ENCODE data around the gene ITPKC. TPM values are rescaled to one million over a fixed set of nuclear protein-coding genes. Genes with fewer than 3 reads are reported as not detected.
A peak's percentile ranks its signal among the peaks of the same experiment; 100 is the strongest.

The ITPKC gene
- total RNA-seq, 1 donor from 2014 or later: 7.0 TPM

DNA sequence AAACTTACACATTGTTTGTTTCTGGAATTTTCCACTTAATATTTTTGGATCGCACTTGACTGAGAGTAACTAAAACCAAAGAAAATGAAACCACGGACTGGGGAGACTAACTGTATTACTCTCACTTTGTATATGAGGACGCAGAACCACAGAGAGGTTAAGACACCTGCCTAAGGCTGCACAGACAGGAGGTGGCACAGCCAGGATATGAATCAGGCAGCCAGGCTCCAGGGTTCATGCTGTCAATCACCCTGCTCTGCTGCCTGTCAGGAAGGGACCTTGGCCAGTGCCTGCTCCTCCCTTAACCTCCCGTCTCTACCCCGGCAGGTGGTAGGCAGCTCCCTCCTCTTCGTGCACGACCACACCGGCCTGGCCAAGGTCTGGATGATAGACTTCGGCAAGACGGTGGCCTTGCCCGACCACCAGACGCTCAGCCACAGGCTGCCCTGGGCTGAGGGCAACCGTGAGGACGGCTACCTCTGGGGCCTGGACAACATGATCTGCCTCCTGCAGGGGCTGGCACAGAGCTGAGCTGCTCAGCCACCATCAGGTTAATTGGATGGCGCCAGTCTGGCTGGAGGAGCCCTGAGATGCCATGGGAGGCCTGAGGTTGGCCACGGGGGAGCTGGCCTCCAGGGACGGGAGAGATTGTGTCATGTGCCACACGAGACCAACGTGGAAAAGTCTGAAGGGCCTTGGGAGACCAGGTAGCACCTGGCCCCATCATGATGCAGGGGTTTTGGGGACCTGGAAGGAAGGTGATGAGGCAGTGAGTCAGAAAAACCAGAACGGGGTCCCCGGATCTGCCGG, 22.3 kb downstream of the ITPKC start:
- DNase-seq (ENCODE audit: low spot score) (no peak), ATAC-seq (no peak)

- no peak for ATAC-seq
- no peak for DNase-seq (ENCODE audit: low spot score)
Measured at GRCh38 chr19:40739871-40740703, 23.2 kb downstream of the ITPKC start.

DNA sequence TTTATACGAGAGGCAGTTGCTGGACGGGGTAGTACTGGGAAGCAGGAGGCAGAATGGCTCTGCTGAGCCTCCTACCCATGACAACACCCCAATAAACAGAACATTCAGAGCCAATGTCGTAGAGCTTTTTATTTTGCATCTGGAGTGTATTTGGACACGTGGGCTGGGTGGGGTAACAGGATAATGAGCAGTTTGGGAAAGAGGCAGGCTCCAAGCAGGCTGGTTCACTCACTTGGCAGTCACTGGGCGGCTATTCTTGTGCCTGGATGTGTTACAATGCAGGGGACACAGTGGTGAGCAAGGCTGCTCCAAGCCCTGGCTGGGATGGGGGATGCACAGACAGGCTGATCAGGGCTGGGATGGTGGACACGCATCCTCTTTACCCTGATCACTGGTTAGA, 23.8 kb downstream of the ITPKC start:
- ATAC-seq: no peak

DNA sequence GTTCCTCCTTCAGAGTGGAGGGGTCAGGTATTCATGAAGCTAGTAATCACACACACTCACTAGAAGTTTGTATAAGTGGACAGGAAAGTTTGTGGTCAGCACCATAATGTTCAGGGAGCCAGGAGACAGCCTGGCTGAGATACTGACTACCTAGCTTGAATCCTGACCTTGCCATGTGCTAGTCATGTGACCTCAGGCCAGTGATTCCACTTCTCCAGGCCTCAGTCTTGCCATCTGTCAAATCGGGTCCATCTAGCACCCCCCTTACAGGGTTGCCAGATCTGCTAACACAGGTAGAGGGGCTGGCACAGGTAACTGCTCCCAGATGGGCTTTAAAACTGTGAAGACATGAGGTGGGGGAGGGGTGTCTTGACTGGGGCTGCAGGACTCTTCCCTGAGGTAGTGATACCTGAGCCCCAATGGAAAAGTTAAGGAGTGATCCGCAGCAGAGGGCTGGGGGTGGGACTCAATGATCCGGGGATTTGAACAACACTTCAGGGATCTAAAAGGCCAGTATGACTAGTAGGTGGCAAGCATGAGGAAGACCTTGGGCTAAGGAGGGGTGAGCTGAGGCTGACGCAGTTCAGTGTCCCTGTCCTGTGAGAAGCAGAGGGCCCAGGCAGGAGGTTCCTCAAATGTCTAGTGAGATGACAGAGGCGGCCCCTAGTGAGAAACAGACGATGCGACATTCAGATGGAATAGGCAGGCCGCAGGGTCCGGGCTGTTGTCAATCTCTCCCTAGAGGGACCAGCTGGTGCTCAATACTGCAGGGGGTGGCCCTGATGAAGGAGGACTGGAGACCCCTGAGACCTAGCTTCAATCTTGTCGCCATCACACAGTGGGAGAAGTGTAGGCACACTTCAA, 24.8 kb downstream of the ITPKC start:
- DNase-seq (ENCODE audit: low spot score) (no peak), ATAC-seq (peak; percentile 7)

More for the DNA sequence above, 23.8 kb downstream of the ITPKC start:
- no peak for DNase-seq (ENCODE audit: low spot score)

DNA sequence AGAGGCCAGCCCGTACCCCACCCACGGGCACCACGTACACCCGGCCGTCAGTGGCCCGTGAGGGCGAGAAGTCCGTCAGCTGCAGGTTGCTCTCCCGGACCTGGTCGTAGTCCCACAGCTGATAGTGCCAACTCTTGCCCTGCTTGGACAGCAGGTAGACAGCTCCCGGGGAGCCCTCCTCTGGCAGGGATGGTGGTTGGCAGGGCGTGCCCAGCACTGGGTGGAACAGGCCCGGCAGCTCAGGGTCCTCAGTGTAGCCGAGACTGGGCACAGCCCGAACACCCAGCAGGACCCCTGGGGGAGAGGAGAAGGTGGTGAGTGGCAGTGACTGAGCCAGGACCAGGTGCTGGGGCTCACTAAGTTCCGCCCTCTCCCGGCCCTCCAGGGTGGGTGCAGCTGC, 25.6 kb downstream of the ITPKC start:
- DNase-seq (ENCODE audit: low spot score) (peak; percentile 78), ATAC-seq (peak; percentile 89)

DNA sequence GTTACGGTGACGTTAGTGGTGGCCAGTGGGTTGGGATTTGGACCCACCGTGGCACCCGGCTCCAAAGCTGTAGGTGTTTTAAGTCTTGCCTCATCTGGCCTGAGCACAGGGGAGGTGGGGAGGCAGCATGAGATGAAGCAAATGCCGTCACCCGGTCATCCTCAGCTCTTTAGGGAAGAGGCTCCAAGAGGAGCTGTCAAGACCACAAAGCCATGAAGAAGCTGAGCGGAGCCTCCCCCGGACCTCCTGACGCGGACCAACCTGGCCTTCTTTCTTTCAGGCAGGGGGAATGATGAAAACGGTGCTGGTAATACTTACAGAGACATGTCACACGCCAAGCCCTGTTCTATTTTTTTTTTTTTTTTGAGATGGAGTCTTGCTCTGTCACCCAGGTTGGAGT, 26.0 kb downstream of the ITPKC start:
- no peak for DNase-seq (ENCODE audit: low spot score)

GRCh38 chr19:40743926-40744325, 27.0 kb downstream of the ITPKC start:
- ATAC-seq: no peak
- DNase-seq (ENCODE audit: low spot score): no peak

More for the DNA sequence above, 26.0 kb downstream of the ITPKC start:
- no peak for ATAC-seq

DNA sequence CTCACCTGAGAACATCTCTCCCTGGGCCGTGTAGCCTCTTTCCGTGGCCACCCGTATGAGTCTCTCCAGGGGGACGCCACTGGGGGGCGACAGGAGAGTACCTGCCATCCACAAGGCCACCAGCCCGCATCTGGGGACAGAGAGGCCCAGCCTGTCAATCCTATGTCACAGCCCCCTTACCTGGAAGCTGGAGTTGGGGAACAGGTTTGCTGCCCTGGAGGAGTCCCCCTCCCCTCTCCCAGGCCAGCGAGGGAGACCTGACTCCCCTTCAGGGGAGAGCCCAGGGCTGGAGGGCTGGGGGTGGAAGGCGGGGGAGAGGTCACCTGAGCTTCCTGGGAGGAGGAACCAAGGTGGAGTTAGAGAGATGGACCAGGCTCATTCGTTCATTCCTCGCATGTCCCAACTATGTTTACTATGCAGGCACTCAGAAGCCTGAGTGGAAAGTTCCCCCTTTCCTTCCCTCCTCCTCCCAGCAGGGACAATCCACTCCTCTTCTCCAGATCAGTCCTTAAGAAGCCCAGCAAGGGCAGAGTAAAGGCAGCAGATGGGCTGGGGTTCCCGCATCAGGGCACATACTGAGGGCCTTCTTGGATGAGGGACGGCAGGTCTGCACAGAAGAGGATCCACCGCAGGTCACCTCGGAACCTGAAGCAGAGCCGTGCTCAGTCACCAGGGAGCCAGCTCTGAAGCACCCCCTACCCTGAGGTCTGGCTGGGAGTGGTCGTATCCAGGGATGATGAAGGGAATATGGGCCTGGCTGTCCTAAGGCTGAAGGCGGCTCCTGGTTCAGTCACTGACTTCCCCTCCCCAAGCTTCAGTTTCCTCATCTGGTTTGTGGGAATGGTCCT, 27.9 kb downstream of the ITPKC start:
- no peak for DNase-seq (ENCODE audit: low spot score)
- ATAC-seq: peak; percentile 9

- no peak for ATAC-seq
- no peak for DNase-seq (ENCODE audit: low spot score)
Measured at GRCh38 chr19:40745402-40745780, 28.5 kb downstream of the ITPKC start.

GRCh38 chr19:40747536-40747935, 30.6 kb downstream of the ITPKC start:
- no peak for ATAC-seq
- no peak for DNase-seq (ENCODE audit: low spot score)

DNA sequence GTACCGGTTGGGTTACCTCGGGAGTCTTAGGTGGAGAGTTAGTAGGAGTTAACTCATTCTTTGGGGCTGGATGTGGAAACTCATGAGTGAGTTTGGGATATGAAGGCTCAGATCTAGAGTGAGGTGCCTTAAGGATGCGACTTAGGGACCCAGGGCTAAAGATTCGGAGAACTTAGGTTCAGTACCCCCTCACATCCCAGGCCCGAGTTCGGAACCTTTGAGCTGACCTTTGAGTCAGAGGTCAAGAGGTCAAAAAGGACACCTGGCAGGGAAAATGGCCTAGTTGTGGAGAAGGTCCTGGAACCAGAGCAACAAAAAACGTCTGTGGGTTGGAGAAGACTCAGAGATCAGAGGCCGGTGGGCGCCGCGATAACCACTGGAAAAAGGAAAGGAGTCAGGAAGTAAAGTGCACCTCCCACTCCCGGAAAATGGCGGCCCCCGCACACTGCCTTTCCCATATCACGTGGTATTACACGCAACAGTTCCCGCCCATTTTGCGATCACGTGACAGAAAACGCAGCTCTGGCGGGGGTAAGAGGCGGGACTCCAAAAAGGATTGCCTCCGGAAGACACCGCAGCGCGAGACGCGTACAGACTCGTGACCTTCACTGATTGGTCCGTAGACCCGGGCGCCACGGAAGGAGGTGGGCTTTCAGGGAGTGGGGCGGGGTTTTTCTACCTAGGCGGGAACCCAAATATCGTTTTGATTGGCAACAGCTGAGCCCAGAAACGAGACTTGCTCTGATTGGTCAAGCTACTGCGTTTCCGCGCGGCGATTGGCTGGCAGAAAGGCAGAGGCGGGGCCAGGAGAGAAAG, 33.4 kb downstream of the ITPKC start, which contains the start of gene ACTMAP:
Gene ACTMAP (minus strand): TSS at position 420 of the 816 bp plus-strand sequence. CDS start 674 bp downstream, outside the sequence.
- DNase-seq (ENCODE audit: low spot score): peak; percentile 100
- ATAC-seq: peak; percentile 85

- ATAC-seq: peak; percentile 79
- DNase-seq (ENCODE audit: low spot score): peak; percentile 97
Measured at GRCh38 chr19:40750874-40751537, 34.1 kb downstream of the ITPKC start, which contains the start of gene SNRPA. Gene SNRPA (plus strand): TSS chr19:40751203. CDS start chr19:40751409, 206 bp downstream.

DNA sequence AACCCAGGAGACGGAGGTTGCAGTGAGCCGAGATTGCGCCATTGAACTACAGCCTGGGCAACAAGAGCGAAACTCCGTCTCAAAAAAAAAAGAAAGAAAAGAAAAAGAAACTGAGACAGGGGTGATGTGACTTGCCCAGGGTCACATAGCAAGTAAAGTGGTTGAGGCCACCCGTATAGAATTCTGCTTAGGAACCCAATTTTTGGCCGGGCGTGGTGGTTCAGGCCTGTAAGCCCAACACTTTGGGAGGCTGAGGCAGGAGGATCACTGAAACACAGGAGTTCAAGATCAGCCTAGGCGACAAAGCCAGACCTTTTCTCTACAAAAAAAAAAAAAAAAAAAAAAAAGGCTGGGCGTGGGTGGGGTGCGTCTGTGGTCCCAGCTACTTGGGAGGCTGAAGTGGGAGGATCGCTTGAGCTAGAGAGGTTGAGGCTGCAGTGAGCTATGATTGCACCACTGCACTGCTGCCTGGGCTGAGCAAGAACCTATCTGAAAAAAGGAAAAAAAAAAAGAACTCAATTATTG, 35.4 kb downstream of the ITPKC start:
- DNase-seq (ENCODE audit: low spot score): no peak
- no peak for ATAC-seq

GRCh38 chr19:40754611-40755247, 37.8 kb downstream of the ITPKC start:
- ATAC-seq (peak; percentile 45), DNase-seq (ENCODE audit: low spot score) (peak; percentile 73)

- DNase-seq (ENCODE audit: low spot score): no peak
- no peak for ATAC-seq
Measured at GRCh38 chr19:40755248-40755624, 38.3 kb downstream of the ITPKC start.

DNA sequence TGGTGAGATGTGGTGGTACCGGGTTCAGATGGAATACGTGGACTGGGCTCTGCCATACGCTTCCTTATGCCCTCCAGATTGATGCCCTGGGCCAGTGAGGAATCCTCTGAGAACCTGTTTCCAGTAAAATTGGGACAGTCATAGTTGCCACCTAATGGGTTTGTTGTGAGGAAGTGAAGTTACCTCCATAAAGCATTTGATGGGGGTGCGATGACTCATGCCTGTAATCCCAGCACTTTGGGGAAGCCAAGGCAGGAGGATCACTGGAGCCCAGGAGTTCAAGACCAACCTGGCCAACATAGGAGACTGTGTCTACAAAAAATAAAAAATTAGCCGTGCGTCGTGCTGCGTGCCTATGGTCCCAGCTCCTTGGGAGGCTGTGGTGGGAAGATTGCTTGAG, 38.9 kb downstream of the ITPKC start:
- ATAC-seq: no peak
- DNase-seq (ENCODE audit: low spot score): no peak

DNA sequence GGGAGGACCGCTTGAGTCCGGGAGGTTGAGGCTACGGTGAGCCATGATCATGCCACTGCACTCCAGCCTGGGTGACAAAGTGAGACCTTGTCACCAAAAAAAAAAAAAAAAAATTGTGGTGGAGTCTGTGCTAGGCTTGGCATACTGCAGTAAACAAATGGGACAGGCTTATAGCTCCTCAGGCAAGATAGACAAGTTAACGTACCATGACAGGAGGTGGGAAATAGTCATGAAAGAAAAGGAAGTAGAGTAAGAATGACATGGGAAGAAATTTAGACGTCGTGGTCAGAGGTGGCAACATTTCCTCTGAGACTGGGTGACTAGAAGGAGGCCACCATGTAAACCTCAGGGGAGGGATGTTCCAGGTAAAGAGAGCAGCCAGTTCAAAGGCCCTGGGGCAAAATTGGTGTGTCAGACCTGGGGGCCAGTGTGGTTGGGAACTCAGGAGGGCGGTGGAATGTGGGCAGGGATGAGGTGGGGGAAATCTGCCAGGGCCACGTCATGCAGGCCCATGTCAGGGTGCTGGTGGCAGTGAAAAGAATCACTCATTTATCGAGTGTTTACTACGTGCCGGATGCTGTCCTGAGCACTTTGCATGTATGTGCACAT, 39.7 kb downstream of the ITPKC start:
- no peak for DNase-seq (ENCODE audit: low spot score)
- no peak for ATAC-seq

Data from left lobe of liver (tissue), 2 donors.